Measurements from ENCODE around the gene COLGALT1. TPM values are rescaled to one million over a fixed set of nuclear protein-coding genes. Genes with fewer than 3 reads are reported as not detected.
A peak's percentile ranks its signal among the peaks of the same experiment; 100 is the strongest.
"Not testable (repeated sequence)": the region's sequence is repeated elsewhere in the genome, so short reads cannot be mapped to it uniquely, and the experiment has no call there.

COLGALT1 gene
- total RNA-seq, 1 donor from 2014 or later = 74.5 TPM

DNA sequence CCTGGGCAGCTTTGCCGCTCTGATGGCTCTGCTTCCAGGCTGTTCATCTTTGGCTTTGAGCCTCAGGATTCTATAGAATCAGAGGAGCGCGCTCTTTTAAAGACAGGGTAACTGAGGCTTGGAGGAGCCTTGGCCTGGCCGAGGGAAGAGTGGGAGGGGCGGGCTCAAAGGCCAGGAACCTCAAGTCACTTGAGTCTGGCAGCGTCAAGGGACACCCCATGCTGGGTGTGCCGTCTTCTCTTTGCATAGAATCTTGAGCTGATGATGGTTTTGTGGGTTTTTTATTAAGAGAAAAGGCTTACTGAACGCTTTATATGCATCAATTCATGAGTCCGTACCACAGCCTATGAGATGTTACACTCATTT lies 42.9 kb upstream of the COLGALT1 start:
- DNase-seq = no peak
- H3K4me1 Mint-ChIP-seq (ENCODE audit: low read depth, unreplicated experiment) = peaks cover 12% of the 10 kb centered on the region
- TF ChIP-seq, protein P1, sequence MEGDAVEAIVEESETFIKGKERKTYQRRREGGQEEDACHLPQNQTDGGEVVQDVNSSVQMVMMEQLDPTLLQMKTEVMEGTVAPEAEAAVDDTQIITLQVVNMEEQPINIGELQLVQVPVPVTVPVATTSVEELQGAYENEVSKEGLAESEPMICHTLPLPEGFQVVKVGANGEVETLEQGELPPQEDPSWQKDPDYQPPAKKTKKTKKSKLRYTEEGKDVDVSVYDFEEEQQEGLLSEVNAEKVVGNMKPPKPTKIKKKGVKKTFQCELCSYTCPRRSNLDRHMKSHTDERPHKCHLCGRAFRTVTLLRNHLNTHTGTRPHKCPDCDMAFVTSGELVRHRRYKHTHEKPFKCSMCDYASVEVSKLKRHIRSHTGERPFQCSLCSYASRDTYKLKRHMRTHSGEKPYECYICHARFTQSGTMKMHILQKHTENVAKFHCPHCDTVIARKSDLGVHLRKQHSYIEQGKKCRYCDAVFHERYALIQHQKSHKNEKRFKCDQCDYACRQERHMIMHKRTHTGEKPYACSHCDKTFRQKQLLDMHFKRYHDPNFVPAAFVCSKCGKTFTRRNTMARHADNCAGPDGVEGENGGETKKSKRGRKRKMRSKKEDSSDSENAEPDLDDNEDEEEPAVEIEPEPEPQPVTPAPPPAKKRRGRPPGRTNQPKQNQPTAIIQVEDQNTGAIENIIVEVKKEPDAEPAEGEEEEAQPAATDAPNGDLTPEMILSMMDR (IDR thresholded peaks at IDR 0.05; ENCODE audit: partially characterized antibody, unreplicated experiment) = no peak
- H3K4me3 Mint-ChIP-seq (ENCODE audit: unreplicated experiment) = peak overlapping the region; percentile 92
- H3K27ac Mint-ChIP-seq (ENCODE audit: unreplicated experiment) = peak overlapping the region; percentile 89
- peaks cover 12% of the 10 kb centered on the region for H3K27me3 Mint-ChIP-seq (ENCODE audit: unreplicated experiment)
- H3K36me3 Mint-ChIP-seq (ENCODE audit: unreplicated experiment) = peaks cover 5% of the 10 kb centered on the region
- H3K9me3 Mint-ChIP-seq (ENCODE audit: unreplicated experiment) = peaks cover 10% of the 10 kb centered on the region

DNA sequence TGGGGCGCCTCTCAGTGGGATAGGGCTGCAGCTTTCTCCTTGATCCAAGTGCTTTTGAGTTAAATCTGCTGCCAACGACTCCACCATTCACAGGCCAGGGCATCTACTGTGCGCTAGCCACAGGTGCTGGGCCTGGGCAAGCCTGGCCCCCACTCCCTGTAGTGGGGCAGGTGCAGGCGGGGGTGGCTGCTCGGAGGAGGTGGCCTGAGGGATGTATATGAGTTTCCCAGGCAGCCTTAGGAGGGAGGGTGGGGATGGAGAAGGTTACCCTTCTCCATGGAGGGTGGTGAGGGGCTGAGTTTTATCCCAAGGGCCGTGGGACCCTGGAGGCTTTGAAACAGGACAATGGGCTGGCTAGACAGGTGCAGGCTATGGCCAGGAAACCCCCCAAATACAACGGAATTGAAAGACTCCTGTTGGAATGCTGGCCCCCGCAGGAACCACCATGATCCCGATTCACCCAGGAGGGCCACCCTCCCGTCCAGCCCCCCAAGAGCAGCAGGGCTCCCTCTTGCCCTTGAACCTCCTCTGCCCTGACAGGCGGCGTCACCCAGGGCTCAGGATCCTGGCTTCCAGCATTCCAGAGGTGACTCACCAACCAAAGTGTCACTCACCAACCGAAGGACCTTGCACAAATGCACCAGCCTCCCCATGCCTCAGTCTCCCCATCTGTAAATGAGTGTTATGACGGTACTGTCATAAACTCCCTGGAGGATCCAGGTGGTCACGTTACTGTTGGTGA lies 39.9 kb upstream of the COLGALT1 start:
- Mint-ChIP-seq H3K27ac (ENCODE audit: unreplicated experiment) (no peak overlapping the region), H3K4me3 (ENCODE audit: unreplicated experiment) (no peak overlapping the region), H3K4me1 (ENCODE audit: low read depth, unreplicated experiment) (peaks cover 10% of the 10 kb centered on the region), H3K27me3 (ENCODE audit: unreplicated experiment) (peaks cover 8% of the 10 kb centered on the region), H3K36me3 (ENCODE audit: unreplicated experiment) (peaks cover 11% of the 10 kb centered on the region), H3K9me3 (ENCODE audit: unreplicated experiment) (peaks cover 14% of the 10 kb centered on the region)
- no peak for DNase-seq
- TF ChIP-seq, protein P1 (IDR thresholded peaks at IDR 0.05; ENCODE audit: partially characterized antibody, unreplicated experiment) = no peak

DNA sequence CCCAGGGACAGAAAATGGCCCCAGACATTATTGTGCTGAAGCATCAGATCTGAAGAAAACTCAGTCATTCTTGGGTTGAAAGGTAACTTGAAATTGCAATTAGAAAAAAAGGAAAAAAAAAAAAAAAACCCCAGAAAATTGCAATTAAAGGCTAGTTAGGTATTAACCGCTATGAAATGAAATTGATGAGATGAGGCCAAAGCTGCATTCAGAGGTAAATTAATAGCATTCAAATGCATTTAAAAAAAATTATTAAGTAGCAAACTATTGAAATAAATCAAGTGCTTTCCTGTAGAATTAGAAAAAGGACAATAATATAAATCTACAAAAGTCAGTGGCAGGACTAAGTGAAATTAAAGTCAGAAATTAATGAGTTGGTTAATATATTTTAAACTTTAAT lies 37.6 kb upstream of the COLGALT1 start:
- H3K27ac Mint-ChIP-seq (ENCODE audit: unreplicated experiment) = no peak overlapping the region
- H3K9me3 Mint-ChIP-seq (ENCODE audit: unreplicated experiment) = peaks cover 7% of the 10 kb centered on the region
- no peak overlapping the region for H3K4me3 Mint-ChIP-seq (ENCODE audit: unreplicated experiment)
- TF ChIP-seq, protein P1 (IDR thresholded peaks at IDR 0.05; ENCODE audit: partially characterized antibody, unreplicated experiment) = no peak
- H3K4me1 Mint-ChIP-seq (ENCODE audit: low read depth, unreplicated experiment) = peaks cover 1% of the 10 kb centered on the region
- H3K27me3 Mint-ChIP-seq (ENCODE audit: unreplicated experiment) = no peaks in the 10 kb centered on the region
- H3K36me3 Mint-ChIP-seq (ENCODE audit: unreplicated experiment) = peaks cover 11% of the 10 kb centered on the region
- no peak for DNase-seq

DNA sequence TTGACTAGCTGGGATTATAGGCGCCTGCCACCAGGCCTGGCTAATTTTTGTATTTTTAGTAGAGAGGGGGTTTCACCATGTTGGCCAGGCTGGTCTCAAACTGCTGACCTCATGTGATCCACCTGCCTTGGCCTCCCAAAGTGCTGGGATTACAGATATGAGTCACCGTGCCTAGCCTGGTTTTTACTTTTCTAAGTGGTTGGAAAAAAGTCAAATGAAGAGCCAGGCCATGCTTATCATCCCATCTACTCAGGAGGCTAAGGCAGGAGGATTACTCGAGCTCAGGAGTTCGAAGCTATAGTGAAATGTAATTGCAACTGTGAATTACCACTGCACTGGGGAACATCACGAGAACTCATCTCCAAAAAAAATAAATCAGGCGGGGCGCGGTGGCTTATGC lies 36.8 kb upstream of the COLGALT1 start:
- H3K4me1 Mint-ChIP-seq (ENCODE audit: low read depth, unreplicated experiment); H3K4me3 Mint-ChIP-seq (ENCODE audit: unreplicated experiment); DNase-seq; H3K9me3 Mint-ChIP-seq (ENCODE audit: unreplicated experiment); H3K27ac Mint-ChIP-seq (ENCODE audit: unreplicated experiment); H3K27me3 Mint-ChIP-seq (ENCODE audit: unreplicated experiment): not testable (repeated sequence)
- H3K36me3 Mint-ChIP-seq (ENCODE audit: unreplicated experiment) = peaks cover 11% of the 10 kb centered on the region

DNA sequence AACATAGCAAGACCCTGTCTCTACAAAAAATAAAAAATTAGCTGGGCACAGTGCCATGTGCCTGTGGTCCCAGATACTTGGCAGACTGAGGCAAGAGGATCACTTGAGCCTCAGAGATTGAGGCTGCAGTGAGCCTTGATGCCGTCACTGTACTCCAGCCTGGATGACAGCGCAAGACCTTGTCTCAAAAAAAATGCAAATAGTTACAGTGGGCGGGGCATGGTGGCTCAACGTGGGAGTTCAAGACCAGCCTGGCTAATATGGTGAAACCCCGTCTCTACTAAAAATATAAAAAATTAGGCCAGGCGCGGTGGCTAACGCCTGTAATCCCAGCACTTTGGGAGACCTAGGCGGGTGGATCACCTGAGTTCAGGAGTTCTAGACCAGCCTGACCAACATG lies 35.5 kb upstream of the COLGALT1 start:
- peaks cover 11% of the 10 kb centered on the region for H3K36me3 Mint-ChIP-seq (ENCODE audit: unreplicated experiment)
- H3K27ac Mint-ChIP-seq (ENCODE audit: unreplicated experiment) = no peak overlapping the region
- TF ChIP-seq, protein P1 (IDR thresholded peaks at IDR 0.05; ENCODE audit: partially characterized antibody, unreplicated experiment) = no peak
- H3K4me1 Mint-ChIP-seq (ENCODE audit: low read depth, unreplicated experiment) = no peaks in the 10 kb centered on the region
- H3K9me3 Mint-ChIP-seq (ENCODE audit: unreplicated experiment) = peaks cover 9% of the 10 kb centered on the region
- peaks cover 4% of the 10 kb centered on the region for H3K27me3 Mint-ChIP-seq (ENCODE audit: unreplicated experiment)
- DNase-seq = no peak
- no peak overlapping the region for H3K4me3 Mint-ChIP-seq (ENCODE audit: unreplicated experiment)

All from glutamatergic neuron (in vitro differentiated cells).